Neural progenitor cell (in vitro differentiated cells): Measurements from ENCODE around the gene RPL26. TPM values are rescaled to one million over a fixed set of nuclear protein-coding genes. Genes with fewer than 3 reads are reported as not detected.
"Not testable (repeated sequence)": the region's sequence is repeated elsewhere in the genome, so short reads cannot be mapped to it uniquely, and the experiment has no call there.

Source experiments
- DNase-seq: peaks from one replicate; pipeline ENCODE4 v3.0.0-alpha.2; 2016; ENCODE audit warnings: low spot score
- H2AFZ ChIP-seq: fragments of 200-600 bp; sonication (generic); replicated peaks from 2 replicates; pipeline ENCODE4 v1.6.1; 2016; ENCODE audit warnings: antibody characterized with exemption
- H3F3A ChIP-seq: fragments of 200-600 bp; sonication (generic); 2 replicates; pipeline ENCODE4 v1.6.1; 2016; ENCODE audit warnings: antibody characterized with exemption, low read depth
- H3K27ac ChIP-seq: fragments of 200-600 bp; sonication (generic); 2 replicates; pipeline ENCODE4 v1.5.1; 2016; ENCODE audit warnings: mild to moderate bottlenecking
- H3K27me3 ChIP-seq: fragments of 200-600 bp; sonication (generic); 2 replicates; pipeline ENCODE4 v1.6.1; 2016; ENCODE audit warnings: mild to moderate bottlenecking, moderate library complexity
- H3K36me3 ChIP-seq: fragments of 200-600 bp; sonication (generic); 2 replicates; pipeline ENCODE4 v1.5.1; 2016
- H3K4me1 ChIP-seq: fragments of 200-600 bp; sonication (generic); 2 replicates; pipeline ENCODE4 v1.6.1; 2016; ENCODE audit warnings: mixed run types
- H3K4me2 ChIP-seq: fragments of 200-600 bp; sonication (generic); 2 replicates; pipeline ENCODE4 v1.6.1; 2016
- H3K4me3 ChIP-seq: fragments of 200-600 bp; sonication (generic); 2 replicates; pipeline ENCODE4 v1.5.1; 2016
- H3K79me2 ChIP-seq: fragments of 200-600 bp; sonication (generic); 2 replicates; pipeline ENCODE4 v1.6.1; 2016; ENCODE audit warnings: low read depth
- H3K9ac ChIP-seq: fragments of 200-600 bp; sonication (generic); 2 replicates; pipeline ENCODE4 v1.6.1; 2016
- H3K9me3 ChIP-seq: fragments of 200-600 bp; sonication (generic); 2 replicates; pipeline ENCODE4 v1.5.1; 2016; ENCODE audit warnings: low read depth
- H4K20me1 ChIP-seq: fragments of 200-600 bp; sonication (generic); 2 replicates; pipeline ENCODE4 v1.6.1; 2016; ENCODE audit warnings: low read depth
- H3K27ac Mint-ChIP-seq: 3 replicates; pipeline ENCODE4 v1.8.0; 2021; ENCODE audit warnings: mixed read lengths
- H3K27me3 Mint-ChIP-seq: 2 replicates; pipeline ENCODE4 v1.8.0; 2022; ENCODE audit warnings: low read depth, mild to moderate bottlenecking, inconsistent platforms, moderate library complexity, mixed read lengths; ENCODE audit not compliant: insufficient read depth
- H3K36me3 Mint-ChIP-seq: 3 replicates; pipeline ENCODE4 v1.8.0; 2021; ENCODE audit warnings: mixed read lengths
- H3K4me1 Mint-ChIP-seq: 3 replicates; pipeline ENCODE4 v1.8.0; 2021; ENCODE audit warnings: mixed read lengths
- H3K4me3 Mint-ChIP-seq: 3 replicates; pipeline ENCODE4 v1.8.0; 2021; ENCODE audit warnings: mild to moderate bottlenecking, moderate library complexity, mixed read lengths
- H3K9me3 Mint-ChIP-seq: 3 replicates; pipeline ENCODE4 v1.8.0; 2020; ENCODE audit warnings: mixed read lengths
- EZH2 ChIP-seq: fragments of 200-600 bp; sonication (generic); IDR thresholded peaks from 2 replicates; pipeline ENCODE4 v1.6.1; 2017; ENCODE audit warnings: antibody characterized with exemption, mild to moderate bottlenecking, moderate library complexity
- EZH2phosphoT487 ChIP-seq: fragments of 200-600 bp; sonication (generic); IDR thresholded peaks from 2 replicates; pipeline ENCODE4 v1.6.1; 2017; ENCODE audit warnings: antibody characterized with exemption
- total RNA-seq: library from RNA; depleted of rRNA; stranded (reverse); fragments of >200 nt; gene quantifications from 2 replicates; pipeline ENCODE4 v1.2.3, GENCODE V29; 2015; ENCODE audit warnings: low replicate concordance
- TF ChIP-seq, protein P1 (sequence below): fragments of 200-600 bp; sonication (generic); IDR thresholded peaks from 2 replicates; pipeline ENCODE4 v1.5.1; 2017; ENCODE audit warnings: antibody characterized with exemption, mild to moderate bottlenecking

Gene RPL26
- total RNA-seq, 1 donor from 2014 or later: 8,768 TPM

DNA sequence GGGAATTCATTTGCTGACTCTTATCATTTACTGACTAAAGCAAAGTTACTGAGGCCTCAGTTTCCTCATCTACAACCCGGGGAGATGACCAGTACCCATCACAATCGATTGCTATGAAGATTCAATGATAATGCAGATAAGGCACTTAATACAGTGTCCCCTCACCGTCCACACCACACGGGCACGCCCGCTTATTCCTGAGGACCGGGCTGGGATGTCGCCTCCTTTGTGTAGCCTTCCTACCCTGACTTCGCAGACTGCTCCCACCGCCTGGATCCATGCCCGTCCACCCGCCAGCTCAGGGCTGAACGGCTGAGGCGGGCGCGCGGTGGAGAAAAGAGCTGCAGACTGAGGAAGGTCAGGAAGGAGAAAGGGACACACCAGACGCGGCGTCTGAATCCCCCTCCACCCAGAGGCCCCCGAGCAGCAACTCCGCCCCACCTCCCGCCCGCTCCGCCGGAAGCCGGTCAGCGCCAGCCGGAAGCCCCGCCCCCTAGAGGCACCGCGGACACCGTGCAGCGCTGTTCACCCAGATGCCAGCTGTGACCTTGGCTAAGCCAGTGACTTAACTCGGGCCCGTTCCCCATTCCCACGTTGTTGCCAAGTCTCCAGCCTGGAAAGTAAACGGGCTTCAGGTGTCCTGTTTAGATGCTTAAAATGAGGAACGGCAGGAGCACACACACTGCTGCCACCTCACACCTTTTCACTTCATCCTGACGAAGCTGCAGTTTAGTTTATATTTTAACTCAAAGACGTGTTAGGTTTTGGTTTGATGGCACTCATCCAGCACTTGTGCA, 6.5 kb downstream of the RPL26 start, which contains the start of gene KRABD2:
Gene KRABD2 (minus strand): TSS at position 434 of the 797 bp plus-strand sequence.
- Mint-ChIP-seq H3K27me3 (peaks cover 2% of the 10 kb centered on the region), H3K9me3 (no peaks in the 10 kb centered on the region), H3K36me3 (peaks cover 17% of the 10 kb centered on the region), H3K4me1 (peaks cover 26% of the 10 kb centered on the region), H3K27ac (peak within 1 kb of the TSS; percentile 91), H3K4me3 (peak within 1 kb of the TSS; percentile 86)
- DNase-seq: peak; percentile 95
- H3K27me3 ChIP-seq: no peaks in the 10 kb centered on the region
- H4K20me1 ChIP-seq: peaks cover 48% of the 10 kb centered on the region
- H3K4me3 ChIP-seq: peak within 1 kb of the TSS; percentile 73
- peak within 1 kb of the TSS; percentile 84 for H2AFZ ChIP-seq
- peaks cover 25% of the 10 kb centered on the region for H3K36me3 ChIP-seq
- H3K4me2 ChIP-seq: peak within 1 kb of the TSS; percentile 83
- H3K27ac ChIP-seq: peak within 1 kb of the TSS; percentile 55
- H3K9ac ChIP-seq: peak within 1 kb of the TSS; percentile 68
- peaks cover 45% of the 10 kb centered on the region for H3K79me2 ChIP-seq
- TF ChIP-seq, protein P1, sequence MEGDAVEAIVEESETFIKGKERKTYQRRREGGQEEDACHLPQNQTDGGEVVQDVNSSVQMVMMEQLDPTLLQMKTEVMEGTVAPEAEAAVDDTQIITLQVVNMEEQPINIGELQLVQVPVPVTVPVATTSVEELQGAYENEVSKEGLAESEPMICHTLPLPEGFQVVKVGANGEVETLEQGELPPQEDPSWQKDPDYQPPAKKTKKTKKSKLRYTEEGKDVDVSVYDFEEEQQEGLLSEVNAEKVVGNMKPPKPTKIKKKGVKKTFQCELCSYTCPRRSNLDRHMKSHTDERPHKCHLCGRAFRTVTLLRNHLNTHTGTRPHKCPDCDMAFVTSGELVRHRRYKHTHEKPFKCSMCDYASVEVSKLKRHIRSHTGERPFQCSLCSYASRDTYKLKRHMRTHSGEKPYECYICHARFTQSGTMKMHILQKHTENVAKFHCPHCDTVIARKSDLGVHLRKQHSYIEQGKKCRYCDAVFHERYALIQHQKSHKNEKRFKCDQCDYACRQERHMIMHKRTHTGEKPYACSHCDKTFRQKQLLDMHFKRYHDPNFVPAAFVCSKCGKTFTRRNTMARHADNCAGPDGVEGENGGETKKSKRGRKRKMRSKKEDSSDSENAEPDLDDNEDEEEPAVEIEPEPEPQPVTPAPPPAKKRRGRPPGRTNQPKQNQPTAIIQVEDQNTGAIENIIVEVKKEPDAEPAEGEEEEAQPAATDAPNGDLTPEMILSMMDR: peak; percentile 68
- TF ChIP-seq EZH2: no peak
- peaks cover 53% of the 10 kb centered on the region for H3F3A ChIP-seq
- H3K9me3 ChIP-seq: no peaks in the 10 kb centered on the region
- peaks cover 12% of the 10 kb centered on the region for H3K4me1 ChIP-seq

DNA sequence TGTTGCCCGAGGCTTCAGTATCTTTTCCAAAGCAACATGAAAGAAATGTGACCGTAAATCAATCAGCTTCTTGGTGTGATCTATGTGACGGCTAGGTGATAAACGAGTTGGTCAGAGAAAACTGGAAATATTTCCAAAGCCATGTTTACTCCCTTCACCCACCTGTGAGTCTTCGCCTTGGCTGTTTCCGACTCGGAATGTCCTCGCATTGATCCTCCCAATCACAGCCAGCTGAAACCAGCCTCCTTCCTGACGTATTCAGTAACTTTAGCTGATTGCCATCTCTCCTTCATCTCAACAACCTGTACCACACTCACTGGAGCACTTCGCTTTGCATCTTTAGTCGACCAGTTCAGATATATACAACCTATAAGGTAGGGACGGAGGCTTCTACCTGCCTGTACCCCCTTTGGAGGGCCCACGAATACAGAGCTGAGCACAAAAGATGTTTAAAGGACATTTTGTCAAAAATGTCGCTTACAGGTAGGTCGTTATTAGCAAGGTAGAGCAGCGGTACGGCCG, 7.2 kb downstream of the RPL26 start:
- H3K4me3 ChIP-seq: peak overlapping the region; percentile 73
- H3K27ac ChIP-seq: peak overlapping the region; percentile 55
- peak overlapping the region; percentile 86 for H3K4me3 Mint-ChIP-seq
- H4K20me1 ChIP-seq: peaks cover 42% of the 10 kb centered on the region
- H3K27me3 Mint-ChIP-seq: peaks cover 2% of the 10 kb centered on the region
- no peaks in the 10 kb centered on the region for H3K9me3 Mint-ChIP-seq
- peak overlapping the region; percentile 83 for H3K4me2 ChIP-seq
- H3K9me3 ChIP-seq: no peaks in the 10 kb centered on the region
- peak overlapping the region; percentile 84 for H2AFZ ChIP-seq
- H3K4me1 ChIP-seq: peaks cover 5% of the 10 kb centered on the region
- H3K36me3 Mint-ChIP-seq: peaks cover 17% of the 10 kb centered on the region
- peak overlapping the region; percentile 91 for H3K27ac Mint-ChIP-seq
- H3K9ac ChIP-seq: peak overlapping the region; percentile 68
- peaks cover 21% of the 10 kb centered on the region for H3K36me3 ChIP-seq
- no peaks in the 10 kb centered on the region for H3K27me3 ChIP-seq
- H3F3A ChIP-seq: peaks cover 47% of the 10 kb centered on the region
- peaks cover 38% of the 10 kb centered on the region for H3K79me2 ChIP-seq
- no peak for TF ChIP-seq EZH2
- TF ChIP-seq EZH2phosphoT487: no peak
- TF ChIP-seq, protein P1: no peak
- peak; percentile 26 for DNase-seq
- H3K4me1 Mint-ChIP-seq: peaks cover 20% of the 10 kb centered on the region

- not testable (repeated sequence) for H3K27ac ChIP-seq, H3K4me3 ChIP-seq, H3K27me3 Mint-ChIP-seq, H3K9me3 Mint-ChIP-seq, H3K9ac ChIP-seq, DNase-seq, H3K9me3 ChIP-seq, H3K4me3 Mint-ChIP-seq, H3K27me3 ChIP-seq, H3K27ac Mint-ChIP-seq, H3K4me2 ChIP-seq, H2AFZ ChIP-seq, H3K36me3 ChIP-seq, H3K4me1 ChIP-seq
- H3F3A ChIP-seq: peaks cover 27% of the 10 kb centered on the region
- peaks cover 31% of the 10 kb centered on the region for H3K36me3 Mint-ChIP-seq
- H3K4me1 Mint-ChIP-seq: peaks cover 14% of the 10 kb centered on the region
- H3K79me2 ChIP-seq: peaks cover 19% of the 10 kb centered on the region
- peaks cover 22% of the 10 kb centered on the region for H4K20me1 ChIP-seq
These were observed 9.1 kb downstream of the RPL26 start for GRCh38 chr17:8373856-8374255.

DNA sequence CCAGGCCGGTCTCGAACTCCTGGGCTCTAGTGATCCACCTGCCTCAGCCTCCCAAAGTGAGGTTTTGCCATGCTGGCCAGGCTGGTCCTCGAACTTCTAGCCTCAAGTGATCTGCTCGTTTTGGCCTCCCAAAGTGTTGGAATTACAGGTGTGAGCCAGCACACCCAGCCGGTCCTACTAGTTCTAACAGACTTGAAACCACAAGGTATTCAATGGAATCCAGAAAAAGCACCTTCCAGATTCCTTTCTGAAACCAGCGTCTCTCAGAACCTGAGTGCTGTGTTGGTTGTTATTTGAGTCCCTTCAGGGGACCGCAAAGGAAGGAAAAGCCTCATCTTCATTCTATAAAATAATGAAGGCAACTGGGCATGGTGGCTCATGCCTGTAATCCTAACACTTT, 10.6 kb downstream of the RPL26 start:
- H3K4me3 Mint-ChIP-seq: no peak overlapping the region
- no peak overlapping the region for H3K4me2 ChIP-seq
- H3K27ac Mint-ChIP-seq: no peak overlapping the region
- H3K36me3 Mint-ChIP-seq: peaks cover 33% of the 10 kb centered on the region
- no peaks in the 10 kb centered on the region for H3K4me1 ChIP-seq
- H3F3A ChIP-seq: peaks cover 13% of the 10 kb centered on the region
- H3K9me3 ChIP-seq: no peaks in the 10 kb centered on the region
- H3K9ac ChIP-seq: no peak overlapping the region
- peaks cover 14% of the 10 kb centered on the region for H3K4me1 Mint-ChIP-seq
- H3K27me3 ChIP-seq: no peaks in the 10 kb centered on the region
- peaks cover 4% of the 10 kb centered on the region for H3K27me3 Mint-ChIP-seq
- DNase-seq: no peak
- no peak overlapping the region for H3K4me3 ChIP-seq
- peaks cover 12% of the 10 kb centered on the region for H3K79me2 ChIP-seq
- no peak for TF ChIP-seq EZH2
- TF ChIP-seq, protein P1: no peak
- TF ChIP-seq EZH2phosphoT487: no peak
- no peak overlapping the region for H3K27ac ChIP-seq
- peaks cover 2% of the 10 kb centered on the region for H3K36me3 ChIP-seq
- no peaks in the 10 kb centered on the region for H3K9me3 Mint-ChIP-seq
- H4K20me1 ChIP-seq: peaks cover 8% of the 10 kb centered on the region
- no peak overlapping the region for H2AFZ ChIP-seq
